ENCODE results near the gene MRPS22. TPM values are rescaled to one million over a fixed set of nuclear protein-coding genes. Genes with fewer than 3 reads are reported as not detected.
A peak's percentile ranks its signal among the peaks of the same experiment; 100 is the strongest.

The MRPS22 gene
- total and polyA plus RNA-seq, 2 of the 8 experiments (the other 6 are each of a cell fraction or from before 2014, with no cell fraction given) = 28.3 to 45.8 TPM

GRCh38 chr3:139319428-139320402 is 24.1 kb upstream of the MRPS22 start:
- 54% methylated on average over 8 of the region's 10 CpGs; no CpG with 5 or more reads in 1 of the 2 experiments for WGBS, 2 experiments (ENCODE audit: extremely low coverage in 1 of 2, insufficient coverage in 1 of 2, insufficient read length in 1 of 2, insufficient replicate concordance in 2 of 2, low coverage in 1 of 2, low lambda C conversion rate in 2 of 2, missing lambda C conversion rate in 1 of 2)

More at GRCh38 chr3:139319428-139320402, 24.1 kb upstream of the MRPS22 start:
- no peak overlapping the region for H3K4me3 ChIP-seq (ENCODE audit: extremely low read depth in 1 of 4, insufficient read depth in 2 of 4, low read depth in 3 of 4, low read length in 4 of 4)
- H3K4me2 ChIP-seq (ENCODE audit: insufficient read depth in 1 of 2, low read depth in 2 of 2, low read length in 2 of 2) = no peak overlapping the region
- H2AK5ac ChIP-seq (ENCODE audit: low read depth, low read length) = no peak overlapping the region
- no peaks in the 10 kb centered on the region for H3K9me3 ChIP-seq (ENCODE audit: insufficient read depth in 2 of 2, low read depth in 1 of 2, low read length in 1 of 2)
- H3K23ac ChIP-seq (ENCODE audit: insufficient read length) = no peak overlapping the region
- no peaks in the 10 kb centered on the region for H3K79me1 ChIP-seq (ENCODE audit: low read depth, low read length)
- no peaks in the 10 kb centered on the region for H3K27me3 ChIP-seq (replicated peaks in 1 of 4; ENCODE audit: control insufficient read depth in 3 of 4, extremely low read depth in 1 of 4, insufficient read depth in 3 of 4, low read length in 3 of 4)
- no peaks in the 10 kb centered on the region for H3K36me3 ChIP-seq (ENCODE audit: control insufficient read depth in 2 of 4, insufficient read depth in 4 of 4, low read length in 3 of 4)
- no peaks in the 10 kb centered on the region; the same call in 1 of the 2 replicates for H3K23me2 ChIP-seq (ENCODE audit: low read depth, low read length)
- TF ChIP-seq TEAD4 (IDR thresholded peaks at IDR 0.05; ENCODE audit: low read depth, low read length) (no peak), RAD21 (IDR thresholded peaks at IDR 0.05 in 1 of 2, conservative IDR thresholded peaks at IDR 0.05 in 1 of 2; ENCODE audit: low read depth in 2 of 2, low read length in 2 of 2) (peak; percentile 47 to 66; a peak in 3 of 4 replicates), CHD1 (IDR thresholded peaks at IDR 0.05; ENCODE audit: low read depth, low read length) (no peak), CTCF (IDR thresholded peaks at IDR 0.05; ENCODE audit: control extremely low read depth in 1 of 3, insufficient read depth in 1 of 3, low read depth in 1 of 3, low read length in 3 of 3) (peak; percentile 77 to 95 (median 79)), ASH2L (IDR thresholded peaks at IDR 0.05; ENCODE audit: low read length) (peak; percentile 40), TBP (IDR thresholded peaks at IDR 0.05; ENCODE audit: low read depth, low read length) (0 out of 2 replicates have a peak, but pooled peaks have one; percentile 16), YY1 (IDR thresholded peaks at IDR 0.05; ENCODE audit: low read depth, low read length) (0 out of 2 replicates have a peak, but pooled peaks have one; percentile 9)
- no peak overlapping the region for H3K56ac ChIP-seq (replicated peaks; ENCODE audit: insufficient read length, low read depth, low read length)
- H3K79me2 ChIP-seq (ENCODE audit: control insufficient read depth in 1 of 2, insufficient read depth in 2 of 2, low read length in 2 of 2) = no peaks in the 10 kb centered on the region
- H4K20me1 ChIP-seq (replicated peaks in 1 of 2; ENCODE audit: control insufficient read depth in 1 of 2, insufficient read depth in 2 of 2, low read length in 2 of 2) = no peaks in the 10 kb centered on the region
- no peak overlapping the region for H4K8ac ChIP-seq (ENCODE audit: extremely low read depth, insufficient read depth, low read length)
- no peak overlapping the region for H3K18ac ChIP-seq (ENCODE audit: extremely low read depth, low read length)
- no peak overlapping the region for H2BK20ac ChIP-seq (ENCODE audit: low read length)
- H2BK15ac ChIP-seq (ENCODE audit: low read length) = no peak overlapping the region
- ChIA-PET CTCF (ENCODE audit: partially characterized antibody) (interaction anchor here (0.5 to 8.6 kb wide), 30 partner anchors 10 to 1037 kb away, joined by 3 to 103 read pairs (median 4); no protein-coding TSS in a partner anchor), POLR2A (ENCODE audit: partially characterized antibody) (interaction anchor here (2.4 kb wide), 1 partner anchor 370 kb away, joined by 5 read pairs; no protein-coding TSS in a partner anchor)
- FAIRE-seq (peak; percentile 77), DNase-seq (ENCODE audit: low read depth in 1 of 2, low spot score in 2 of 2) (peak; percentile 36 to 85)
- H4K91ac ChIP-seq (replicated peaks; ENCODE audit: insufficient read length, low read length) = no peak overlapping the region
- H2AFZ ChIP-seq (ENCODE audit: low read length) = peak overlapping the region; percentile 66; the same call in 1 of the 2 replicates
- H2BK5ac ChIP-seq (ENCODE audit: low read depth, low read length) = no peak overlapping the region
- H4K5ac ChIP-seq (ENCODE audit: insufficient read length, low read depth, low read length) = no peak overlapping the region
- no peak overlapping the region for H3K27ac ChIP-seq (ENCODE audit: low read depth, low read length)
- no peak overlapping the region for H3K9ac ChIP-seq (replicated peaks in 1 of 4; ENCODE audit: extremely low read depth in 1 of 4, low read depth in 3 of 4, low read length in 3 of 4)
- no peak overlapping the region for H2BK120ac ChIP-seq (replicated peaks; ENCODE audit: low read depth, low read length)
- H2BK12ac ChIP-seq (ENCODE audit: low read depth, low read length) = no peak overlapping the region
- H3K4ac ChIP-seq (replicated peaks; ENCODE audit: insufficient read length, low read depth, low read length) = no peak overlapping the region
- H3K14ac ChIP-seq (ENCODE audit: insufficient read length) = no peak overlapping the region
- peaks cover 0 to 2% (median 0%) of the 10 kb centered on the region in 4 experiments; a peak in 2 of 7 replicates for H3K4me1 ChIP-seq (replicated peaks in 1 of 4; ENCODE audit: control insufficient read depth in 3 of 4, insufficient read depth in 4 of 4, low read length in 3 of 4)

Measured in H1 (cell line).